HG02588 (cell line): Measurements from ENCODE around the gene LENEP.

Experiments used
- ATAC-seq: cut with Tn5 transposase; IDR thresholded peaks from one replicate; pipeline ENCODE4 v1.9.1; 2021; ENCODE audit warnings: mild to moderate bottlenecking, moderate library complexity; ENCODE audit not compliant: unreplicated experiment

LENEP gene

DNA sequence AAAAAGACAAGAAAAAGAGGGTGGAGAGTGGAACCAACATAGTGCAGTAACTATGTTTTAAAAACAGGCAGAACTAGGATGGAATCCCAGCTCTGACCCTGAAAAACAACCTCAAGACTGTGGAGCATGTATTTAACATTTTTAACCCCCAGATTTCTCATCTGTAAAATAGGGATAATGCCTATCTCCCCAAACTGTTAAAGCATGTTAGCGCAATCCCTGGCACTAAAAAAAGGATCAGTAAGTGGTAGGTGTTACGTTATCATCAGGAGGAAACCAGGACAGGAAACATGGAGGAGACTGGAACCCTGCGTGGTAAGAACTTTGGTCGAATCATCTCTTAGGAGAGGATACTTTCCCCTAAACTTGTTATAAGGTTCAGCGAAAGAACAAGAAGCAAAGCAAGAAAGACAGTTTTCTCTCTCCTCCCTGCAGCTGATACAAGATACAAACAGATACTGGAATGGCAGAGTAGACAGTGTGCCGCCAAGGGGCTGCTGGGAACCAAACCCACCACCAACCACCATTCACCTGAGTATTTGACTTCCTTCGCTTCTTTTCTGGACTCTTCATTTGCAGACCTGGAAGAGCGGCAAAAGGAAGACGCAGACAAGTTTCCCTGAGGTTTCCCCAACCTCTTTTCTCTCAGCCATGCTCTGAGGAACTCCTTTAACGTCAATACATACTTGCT is 32.8 kb upstream of the LENEP start:
- ATAC-seq, result no peak

DNA sequence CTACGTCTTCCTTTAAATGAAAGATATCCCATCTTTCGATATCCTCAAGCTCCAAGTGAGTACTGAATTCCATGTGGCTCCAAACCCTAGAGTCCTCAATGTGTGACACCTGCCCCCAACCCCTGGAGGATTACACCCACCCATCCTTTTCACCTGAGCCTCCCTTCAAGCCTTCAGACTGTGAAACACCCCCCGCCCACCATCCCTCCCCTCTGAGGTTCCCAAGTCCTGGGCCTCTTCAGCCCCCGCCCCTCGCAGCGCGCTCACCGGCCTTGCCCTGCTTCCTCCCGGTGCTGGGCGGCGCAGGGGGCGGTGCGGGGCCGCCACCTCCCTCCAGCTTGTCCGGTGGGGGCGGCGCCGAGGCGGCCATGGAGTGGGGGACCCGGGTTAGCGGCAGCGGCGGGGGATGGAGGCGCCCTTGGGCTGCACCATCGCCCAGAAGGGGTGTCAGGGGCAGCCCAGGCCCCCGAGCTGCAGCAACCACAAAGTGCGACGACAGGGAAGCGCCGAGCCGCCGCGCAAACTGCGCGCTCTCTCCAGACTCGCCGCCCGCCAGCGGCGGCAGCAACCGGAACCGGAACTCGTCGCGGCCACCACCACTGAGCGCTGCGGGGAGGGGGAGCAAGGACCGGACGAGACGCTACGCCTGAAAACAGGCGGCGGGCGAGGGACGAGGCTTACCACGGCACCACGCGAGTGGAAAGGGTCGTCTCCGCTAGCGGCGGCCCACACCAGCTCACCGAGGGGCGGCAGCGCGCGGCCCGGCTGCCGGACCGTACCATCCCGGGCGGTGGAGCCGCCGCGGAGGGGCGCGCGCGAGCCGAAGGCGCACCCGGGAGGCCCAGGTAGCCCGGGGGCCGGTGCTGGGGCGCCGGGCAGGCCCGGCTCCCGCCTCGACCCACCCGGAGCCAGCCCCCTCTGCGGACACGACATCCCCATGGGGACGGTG is 31.9 kb upstream of the LENEP start, which contains the start of gene PYGO2:
Gene PYGO2 (minus strand): TSS at position 576 of the 949 bp plus-strand sequence. CDS start 206 bp downstream, at position 370.
- peak; percentile 75 for ATAC-seq

- no peak for ATAC-seq
Measured at GRCh38 chr1:154962156-154962749, 31.1 kb upstream of the LENEP start.

DNA sequence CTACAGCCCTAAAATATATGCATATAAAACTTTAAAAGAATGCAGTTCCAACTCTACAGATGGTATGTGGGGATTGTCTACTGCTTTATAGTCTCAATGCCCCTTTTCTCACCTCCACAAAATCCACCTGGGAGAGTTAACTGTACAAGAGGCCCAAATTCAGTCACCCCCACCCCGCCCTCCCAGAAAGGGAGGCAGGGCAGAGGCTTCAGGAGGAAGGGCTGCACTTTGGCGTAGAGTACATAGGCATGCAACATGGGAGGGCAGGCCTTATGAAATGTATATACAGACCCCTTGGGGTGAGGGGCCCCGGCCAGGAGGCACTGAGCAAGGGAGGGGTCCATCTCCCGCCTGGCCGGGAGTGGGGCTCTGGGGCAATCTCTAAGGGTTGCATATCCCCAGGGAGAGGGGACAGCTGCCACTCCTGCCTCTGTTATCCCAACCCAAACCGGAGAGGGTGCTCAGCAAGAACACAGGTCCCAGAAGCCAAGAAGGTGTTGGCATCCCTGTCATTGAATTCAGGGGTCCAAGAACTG is 30.5 kb upstream of the LENEP start:
- ATAC-seq, result no peak

GRCh38 chr1:154963643-154964042 is 29.7 kb upstream of the LENEP start:
- no peak for ATAC-seq

- no peak for ATAC-seq
Measured at GRCh38 chr1:154964359-154964758, 29.0 kb upstream of the LENEP start.

GRCh38 chr1:154966111-154966510 is 27.3 kb upstream of the LENEP start:
- ATAC-seq, result no peak

DNA sequence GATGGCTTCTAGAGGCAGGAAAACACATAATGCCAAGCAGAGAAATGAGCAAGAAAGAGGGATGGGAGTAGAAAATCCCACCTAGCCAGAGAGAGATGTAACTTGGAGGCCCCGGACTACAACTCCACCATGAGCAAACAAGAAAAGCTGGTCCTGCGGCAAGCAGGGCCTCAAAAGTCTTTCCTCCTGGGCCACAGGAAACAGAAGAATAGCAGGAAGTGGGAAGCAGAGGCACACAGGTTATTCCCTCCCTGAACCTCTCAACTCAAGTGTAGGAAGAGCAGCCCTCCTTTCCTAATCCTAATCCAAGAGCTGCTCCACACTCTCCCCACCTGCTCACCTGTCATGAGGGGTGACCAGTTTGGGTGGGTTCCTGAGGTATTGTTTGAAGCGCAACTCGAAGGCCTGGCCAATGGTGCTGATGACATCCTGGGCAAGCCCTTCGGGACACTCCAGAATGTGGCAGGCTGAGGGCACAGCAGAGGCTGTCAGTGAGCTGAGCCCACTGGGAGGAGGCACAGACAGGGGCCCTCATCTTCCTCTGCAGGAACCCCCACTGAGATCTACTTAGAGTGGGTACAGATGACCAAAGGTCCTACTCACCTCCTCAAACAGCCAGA is 25.9 kb upstream of the LENEP start:
- no peak for ATAC-seq

- ATAC-seq, result no peak
Measured at GRCh38 chr1:154968731-154969130, 24.7 kb upstream of the LENEP start.

DNA sequence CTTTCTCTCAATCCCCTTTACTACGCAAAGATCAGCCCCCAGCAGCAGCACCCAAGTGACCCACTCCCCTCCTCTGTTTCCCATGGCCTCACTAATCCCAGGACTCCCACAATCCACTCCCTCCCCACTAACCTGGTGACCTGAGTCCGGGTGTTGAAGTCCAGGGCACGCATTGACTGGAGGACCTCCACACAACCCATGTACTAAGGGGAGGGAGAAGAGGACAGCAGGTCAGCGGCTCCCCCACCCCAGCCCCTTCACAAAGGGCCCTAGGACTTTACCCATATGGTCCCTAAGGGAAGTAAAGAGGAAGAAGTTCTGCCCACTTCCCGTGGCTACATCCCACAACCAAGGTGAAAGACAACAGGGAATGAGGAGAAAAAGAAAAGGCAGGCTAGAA is 24.1 kb upstream of the LENEP start:
- ATAC-seq, result no peak

DNA sequence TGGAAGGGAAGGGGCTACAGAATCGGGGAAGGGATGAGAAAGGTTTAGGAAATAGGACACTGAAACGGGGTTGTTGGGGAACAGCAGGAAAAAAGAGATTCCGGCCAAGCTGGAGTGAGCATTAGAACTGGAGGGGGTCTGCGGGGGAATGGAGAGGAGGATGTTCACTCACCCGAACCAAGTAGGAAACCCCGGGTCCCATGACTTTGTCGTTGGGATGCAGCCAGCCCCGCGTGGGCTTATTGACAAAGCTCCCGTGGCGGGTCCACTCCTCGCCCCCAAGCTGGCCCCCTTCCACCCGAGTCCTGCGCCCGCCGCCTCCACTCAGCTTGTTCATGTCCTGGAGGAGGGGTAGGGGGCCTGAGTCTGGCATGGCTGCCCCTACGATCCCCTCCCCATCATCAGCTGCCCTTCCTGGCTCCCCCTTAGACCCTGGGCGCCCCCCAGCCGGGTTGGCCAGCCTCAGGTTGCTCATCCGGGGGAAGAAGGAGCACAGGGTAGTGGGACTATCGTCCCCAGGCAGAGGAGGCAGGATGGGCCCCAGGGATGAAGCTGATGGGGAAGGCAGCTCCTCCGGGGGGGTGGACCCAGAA is 23.4 kb upstream of the LENEP start:
- ATAC-seq, result no peak

DNA sequence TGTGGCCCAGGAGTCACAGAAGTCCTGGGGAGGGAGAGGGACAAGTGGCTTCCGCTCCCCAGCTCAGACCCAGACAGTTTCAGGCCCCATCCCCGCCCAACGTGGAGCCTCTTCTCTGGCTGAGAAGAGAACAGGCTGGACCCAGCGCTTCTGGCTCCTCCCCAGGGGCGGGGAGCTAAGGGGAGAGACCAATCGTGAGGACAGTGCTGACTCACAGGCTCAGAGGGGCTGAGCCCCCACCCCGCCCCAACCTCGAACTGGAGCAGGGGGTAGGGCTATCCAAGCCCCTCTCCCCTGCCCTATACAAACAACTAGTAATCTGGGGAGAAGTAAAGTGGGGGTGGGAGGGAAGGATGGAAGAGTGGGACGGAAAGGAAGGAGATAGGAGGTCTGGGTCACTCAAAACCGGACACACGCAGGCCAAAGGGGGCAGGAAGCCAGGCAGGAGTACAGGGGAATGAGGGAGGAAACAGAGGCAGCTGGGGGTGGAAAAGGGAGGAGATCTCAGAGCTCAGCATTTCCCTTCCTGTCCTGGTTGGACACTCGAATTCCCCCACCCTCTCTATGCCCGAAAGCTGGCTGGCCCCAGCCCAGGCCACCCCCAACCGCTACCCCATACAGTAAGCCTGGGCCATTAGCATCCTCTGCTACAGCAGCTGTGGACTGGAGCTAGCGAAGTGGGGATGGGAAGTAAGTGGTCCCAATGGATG is 22.6 kb upstream of the LENEP start, which contains the start of gene SHC1:
Gene SHC1 (minus strand): TSS at position 117 of the 710 bp plus-strand sequence. CDS start 221 bp downstream, outside the sequence.
- ATAC-seq, result no peak

DNA sequence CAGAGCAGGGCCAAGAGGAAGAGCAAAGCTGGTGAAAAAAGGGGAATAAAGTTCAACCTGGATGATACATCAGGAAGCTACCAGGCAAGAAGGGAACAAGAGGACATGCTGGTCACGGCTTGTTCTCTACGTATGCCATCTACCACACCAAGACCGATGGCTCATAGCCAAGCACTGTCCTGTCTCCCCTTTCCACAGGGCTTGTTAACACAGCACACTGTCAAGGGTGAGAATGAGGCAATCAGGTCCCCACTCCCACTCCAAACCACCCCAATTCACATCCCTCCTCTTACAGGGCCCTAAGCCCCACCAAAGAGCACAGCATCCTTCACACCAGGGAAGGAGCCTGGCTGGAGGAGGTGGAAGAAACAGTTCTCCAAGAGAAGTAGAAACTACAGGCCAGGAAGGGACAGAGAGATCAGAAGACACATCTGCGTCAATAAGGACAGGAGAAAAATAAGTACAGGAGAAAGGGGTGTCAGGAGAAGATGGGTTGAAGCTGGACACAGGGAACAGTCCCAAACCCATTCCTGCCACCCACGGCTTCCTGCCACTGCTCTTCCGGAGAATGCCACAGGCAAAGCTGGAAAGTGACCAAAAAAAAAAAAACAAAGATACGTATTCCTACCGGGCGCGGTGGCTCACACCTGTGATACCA is 21.9 kb upstream of the LENEP start:
- ATAC-seq, result no peak

- ATAC-seq, result no peak
Measured at GRCh38 chr1:154972213-154972516, 21.2 kb upstream of the LENEP start.

DNA sequence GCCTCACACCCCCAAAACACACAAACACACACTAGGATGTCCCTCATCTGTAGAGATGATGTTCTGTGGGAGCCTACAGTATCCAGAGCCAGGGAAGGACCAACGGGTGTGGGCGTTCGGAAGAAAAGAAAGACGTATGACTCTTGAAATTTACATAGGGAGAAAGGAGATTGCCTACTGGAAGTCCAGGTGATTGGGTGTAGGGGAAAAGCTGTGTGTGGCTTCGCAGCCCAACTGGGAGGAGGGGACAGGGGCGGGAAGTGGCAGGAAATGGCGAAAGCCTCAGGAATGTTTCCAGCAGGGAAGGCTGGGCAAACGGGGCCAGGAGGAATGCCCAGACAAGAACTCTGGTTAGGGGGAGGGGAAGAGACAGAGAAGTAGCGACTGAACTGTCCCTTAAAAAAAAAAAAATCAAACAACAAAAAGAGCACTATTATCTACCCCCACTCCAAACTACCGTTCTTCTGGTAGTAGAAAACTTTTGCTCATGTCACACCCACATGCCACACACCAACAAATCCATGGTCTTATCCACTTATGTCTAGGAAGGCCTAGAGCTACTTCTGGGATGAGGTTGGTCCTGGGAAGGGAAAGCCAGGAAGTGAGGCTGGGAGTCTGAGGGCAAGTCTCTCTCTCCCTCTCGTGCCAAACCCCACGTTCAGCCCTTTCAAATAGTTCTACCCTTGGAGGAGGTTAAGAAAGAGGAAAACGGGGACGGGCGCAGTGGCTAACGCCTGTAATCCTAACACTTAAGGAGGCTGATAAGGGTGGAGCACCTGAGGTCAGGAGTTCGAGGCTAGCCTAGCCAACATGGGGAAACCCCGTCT is 20.7 kb upstream of the LENEP start:
- ATAC-seq, result no peak

DNA sequence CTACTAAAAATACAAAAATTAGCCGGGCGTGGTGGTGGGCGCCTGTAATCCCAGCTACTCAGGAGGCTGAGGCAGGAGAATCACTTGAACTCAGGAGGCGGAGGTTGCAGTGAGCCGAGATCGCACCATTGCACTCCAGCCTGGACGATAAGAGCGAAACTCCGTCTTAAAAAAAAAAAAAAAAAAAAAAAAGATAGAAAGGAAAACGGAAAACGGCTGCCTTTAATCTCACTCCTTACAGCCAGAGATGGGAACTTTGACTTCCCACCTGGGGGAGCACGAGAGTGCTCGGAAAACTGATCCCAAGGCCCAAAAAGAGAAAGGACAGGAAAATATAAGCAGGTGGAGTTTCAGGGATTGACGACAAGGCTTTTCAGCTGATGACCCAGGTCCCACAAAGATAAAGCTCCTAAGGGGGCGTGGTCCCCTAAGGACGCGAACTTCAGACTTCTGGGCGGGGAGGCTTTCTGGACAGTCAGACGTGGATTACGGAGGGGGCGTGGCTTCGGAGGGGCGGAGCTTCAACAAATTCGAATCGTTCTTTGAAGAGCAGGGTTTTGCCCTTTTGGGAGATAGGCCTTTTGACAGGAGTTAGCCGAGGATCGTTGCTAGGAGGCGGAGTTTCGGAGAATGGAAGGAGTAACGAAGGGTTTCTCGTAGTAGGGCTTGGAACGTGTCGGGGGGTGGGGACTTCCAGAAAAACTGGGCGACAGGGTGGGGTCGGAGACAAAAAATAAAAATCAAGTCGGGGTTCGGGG is 19.9 kb upstream of the LENEP start:
- no peak for ATAC-seq

DNA sequence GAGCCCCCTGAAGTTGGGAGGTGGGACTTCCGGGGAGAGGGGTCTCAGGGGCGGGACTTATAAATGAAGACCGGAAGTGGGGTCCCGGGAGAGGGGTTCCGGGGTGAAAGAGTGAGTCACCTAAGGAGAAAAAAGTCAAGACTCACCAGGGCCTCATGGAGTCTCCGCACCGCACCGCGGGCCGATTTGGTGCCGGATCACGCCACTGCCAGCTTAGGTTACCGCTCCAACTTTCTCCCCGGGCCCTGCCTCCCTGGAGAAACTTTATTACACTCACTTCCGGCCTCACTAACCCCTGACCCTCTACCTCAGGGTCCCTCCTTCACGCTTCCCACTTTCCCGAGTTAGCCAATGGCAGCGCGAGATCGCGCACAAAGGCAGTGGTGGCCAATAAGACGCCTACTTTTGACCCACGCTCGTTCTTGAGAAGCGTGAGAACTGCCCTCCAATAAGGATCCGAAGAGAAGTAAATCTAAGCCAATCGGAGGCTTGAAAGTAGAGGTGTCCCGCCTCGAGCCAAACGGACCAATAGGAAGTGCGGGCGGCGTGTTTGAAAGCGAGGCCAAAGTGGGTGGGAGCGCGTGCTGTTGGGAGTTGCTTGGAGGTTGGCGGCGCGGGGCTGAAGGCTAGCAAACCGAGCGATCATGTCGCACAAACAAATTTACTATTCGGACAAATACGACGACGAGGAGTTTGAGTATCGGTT is 19.1 kb upstream of the LENEP start, which contains the start of gene CKS1B:
Gene CKS1B (plus strand): TSS at position 580 of the 706 bp plus-strand sequence. CDS start 65 bp downstream, at position 645.
- peak; percentile 72 for ATAC-seq
